RPMI7951 (cell line): ENCODE data around the gene CXCL14. TPM values are rescaled to one million over a fixed set of nuclear protein-coding genes. Genes with fewer than 3 reads are reported as not detected.
A peak's percentile ranks its signal among the peaks of the same experiment; 100 is the strongest.

Experiments
- DNase-seq: peaks from one replicate; pipeline ENCODE4 v3.0.0-alpha.2; 2012; ENCODE audit warnings: low read depth
- total RNA-seq: library from RNA; depleted of rRNA; stranded (reverse); fragments of >200 nt; shearing (Covaris generic); gene quantifications from 2 replicates; pipeline ENCODE4 v1.2.3, GENCODE V29; 2014

CXCL14 gene
- total RNA-seq, 1 experiment from 2014 or later = not detected

GRCh38 chr5:135568246-135568645, 10.5 kb downstream of the CXCL14 start:
- no peak for DNase-seq

- DNase-seq = no peak
These were observed 11.1 kb downstream of the CXCL14 start for GRCh38 chr5:135567661-135568060.

GRCh38 chr5:135566422-135567400, 12.1 kb downstream of the CXCL14 start:
- no peak for DNase-seq

GRCh38 chr5:135565725-135566421, 12.9 kb downstream of the CXCL14 start:
- DNase-seq = peak; percentile 28

GRCh38 chr5:135565266-135565665, 13.5 kb downstream of the CXCL14 start:
- peak; percentile 8 for DNase-seq

- no peak for DNase-seq
These were observed 14.5 kb downstream of the CXCL14 start for GRCh38 chr5:135564331-135564730.

GRCh38 chr5:135561266-135561665, 17.5 kb downstream of the CXCL14 start:
- DNase-seq = no peak

- DNase-seq = peak; percentile 67
These were observed 17.9 kb downstream of the CXCL14 start for GRCh38 chr5:135560858-135561257.

- peak; percentile 64 for DNase-seq
These were observed 19.4 kb downstream of the CXCL14 start for GRCh38 chr5:135559354-135559753.

- no peak for DNase-seq
These were observed 21.5 kb downstream of the CXCL14 start for GRCh38 chr5:135557076-135557838.

- DNase-seq = no peak
These were observed 22.2 kb downstream of the CXCL14 start for GRCh38 chr5:135556620-135557019.

- DNase-seq = no peak
These were observed 23.3 kb downstream of the CXCL14 start for GRCh38 chr5:135555530-135555929.

GRCh38 chr5:135553688-135554462, 24.9 kb downstream of the CXCL14 start:
- DNase-seq = peak; percentile 40

- DNase-seq = peak; percentile 60
These were observed 27.0 kb downstream of the CXCL14 start for GRCh38 chr5:135551593-135552447.

- no peak for DNase-seq
These were observed 29.4 kb downstream of the CXCL14 start for GRCh38 chr5:135549413-135549812.

- no peak for DNase-seq
These were observed 31.1 kb downstream of the CXCL14 start for GRCh38 chr5:135547590-135548254.

GRCh38 chr5:135546912-135547311, 31.9 kb downstream of the CXCL14 start:
- DNase-seq = no peak

- DNase-seq = no peak
These were observed 32.7 kb downstream of the CXCL14 start for GRCh38 chr5:135546101-135546500.

- no peak for DNase-seq
These were observed 33.7 kb downstream of the CXCL14 start for GRCh38 chr5:135545099-135545498.
